Measurements from ENCODE around the gene ALK. TPM values are rescaled to one million over a fixed set of nuclear protein-coding genes. Genes with fewer than 3 reads are reported as not detected.

ALK gene
- total and polyA plus RNA-seq, 10 of the 15 experiments (the other 5 are each of a cell fraction or from before 2014, with no cell fraction given) = 0.11 TPM; not detected in 9

DNA sequence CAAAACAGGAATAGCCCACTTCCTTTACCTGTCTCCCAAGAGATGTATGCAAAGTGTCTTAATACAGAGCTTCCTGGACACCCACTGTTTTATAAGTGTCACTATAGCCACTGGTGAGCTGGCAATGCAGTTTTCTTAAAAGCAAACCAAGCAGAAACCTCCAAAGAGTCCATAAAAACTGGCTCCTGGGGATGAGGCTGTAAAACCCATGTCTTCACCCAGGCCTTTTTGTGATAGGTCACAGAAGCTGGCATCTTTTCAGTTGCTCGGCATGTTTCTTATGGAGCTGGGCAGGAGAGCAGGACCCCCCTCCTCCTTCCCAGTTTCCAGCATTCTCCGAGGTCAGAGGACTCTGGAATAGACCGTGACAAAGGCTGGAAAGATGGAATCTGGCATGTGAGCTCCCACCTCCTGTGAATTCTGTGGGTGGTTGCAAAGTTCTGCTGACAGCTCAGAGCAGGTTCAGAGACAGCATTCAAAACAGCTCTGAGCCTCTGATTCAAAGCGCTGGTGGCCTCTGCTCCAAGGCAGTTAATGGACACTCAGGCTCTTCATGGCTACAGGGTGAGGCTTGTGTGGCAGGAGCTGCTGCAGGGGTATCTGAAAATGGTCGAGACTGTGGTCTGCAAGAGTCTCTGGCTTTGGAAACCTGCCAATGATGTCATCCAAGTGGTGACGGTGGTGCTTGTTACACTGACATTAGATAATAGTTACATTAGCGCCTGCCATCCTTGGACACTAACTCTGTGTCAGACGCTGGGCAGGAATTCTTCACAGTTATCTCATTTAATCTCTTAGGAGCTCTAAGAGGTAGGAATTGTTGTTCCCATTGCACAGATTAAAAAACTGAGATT is 522.8 kb downstream of the ALK start:
- no peak overlapping the region for H3K4me2 ChIP-seq (ENCODE audit: control insufficient read depth, insufficient read depth)
- WGBS (ENCODE audit: insufficient coverage, insufficient replicate concordance, low lambda C conversion rate, missing lambda C conversion rate) = 22% methylated on average over 8 of the region's 8 CpGs
- ChIA-PET POLR2A (no interaction called here), RAD21 (ENCODE audit: unreplicated experiment) (no interaction called here), CTCF (no interaction called here), SMC1A (ENCODE audit: uncharacterized antibody, unreplicated experiment) (interaction anchor here (0.7 kb wide), 1 partner anchor 577 kb away, joined by 3 read pairs; no protein-coding TSS in a partner anchor)
- H3K9me3 ChIP-seq (replicated peaks; ENCODE audit: control insufficient read depth, insufficient read depth, low read length) = no peaks in the 10 kb centered on the region
- TF ChIP-seq NFYA (IDR thresholded peaks at IDR 0.05; ENCODE audit: borderline replicate concordance, low read depth, low read length) (no peak), YY1 (IDR thresholded peaks at IDR 0.05; ENCODE audit: low read depth, low read length) (no peak), SKIL (IDR thresholded peaks at IDR 0.05; ENCODE audit: low read depth, poor library complexity, severe bottlenecking) (no peak), TAF1 (IDR thresholded peaks at IDR 0.05; ENCODE audit: borderline replicate concordance, low read depth, low read length) (no peak), ZNF592 (IDR thresholded peaks at IDR 0.05) (no peak), EGR1 (IDR thresholded peaks at IDR 0.05; ENCODE audit: borderline replicate concordance in 1 of 2, low read depth in 2 of 2, low read length in 2 of 2) (no peak), ESRRA (IDR thresholded peaks at IDR 0.05; ENCODE audit: low read length) (no peak), RAD21 (IDR thresholded peaks at IDR 0.05; ENCODE audit: insufficient read depth, low read depth, low read length) (no peak), PAX8 (IDR thresholded peaks at IDR 0.05) (no peak), CHD2 (IDR thresholded peaks at IDR 0.05; ENCODE audit: borderline replicate concordance, low read depth, low read length) (no peak), RB1 (IDR thresholded peaks at IDR 0.05; ENCODE audit: borderline replicate concordance) (no peak), MTA3 (IDR thresholded peaks at IDR 0.05; ENCODE audit: borderline replicate concordance, low read length) (no peak), CBX3 (IDR thresholded peaks at IDR 0.05; ENCODE audit: borderline replicate concordance, low read depth) (no peak), ZSCAN29 (IDR thresholded peaks at IDR 0.05) (no peak), JUND (IDR thresholded peaks at IDR 0.05; ENCODE audit: low read depth, low read length) (no peak), SIN3A (IDR thresholded peaks at IDR 0.05; ENCODE audit: low read depth, low read length) (no peak)
- TF ChIP-seq, protein P1, sequence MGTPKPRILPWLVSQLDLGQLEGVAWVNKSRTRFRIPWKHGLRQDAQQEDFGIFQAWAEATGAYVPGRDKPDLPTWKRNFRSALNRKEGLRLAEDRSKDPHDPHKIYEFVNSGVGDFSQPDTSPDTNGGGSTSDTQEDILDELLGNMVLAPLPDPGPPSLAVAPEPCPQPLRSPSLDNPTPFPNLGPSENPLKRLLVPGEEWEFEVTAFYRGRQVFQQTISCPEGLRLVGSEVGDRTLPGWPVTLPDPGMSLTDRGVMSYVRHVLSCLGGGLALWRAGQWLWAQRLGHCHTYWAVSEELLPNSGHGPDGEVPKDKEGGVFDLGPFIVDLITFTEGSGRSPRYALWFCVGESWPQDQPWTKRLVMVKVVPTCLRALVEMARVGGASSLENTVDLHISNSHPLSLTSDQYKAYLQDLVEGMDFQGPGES (IDR thresholded peaks at IDR 0.05) = no peak
- no TSS peak for BruUV-seq (replicated peaks)
- no peak overlapping the region for H3K27ac ChIP-seq (ENCODE audit: control insufficient read depth, insufficient read depth)
- no peaks in the 10 kb centered on the region for H3K4me1 ChIP-seq (ENCODE audit: control insufficient read depth, insufficient read depth, low read length)
- H4K20me1 ChIP-seq (ENCODE audit: control insufficient read depth, insufficient read depth) = no peaks in the 10 kb centered on the region
- ATAC-seq (no peak), FAIRE-seq (no peak), DNase-seq (ENCODE audit: low read depth, low spot score) (no peak)
- H3K4me3 ChIP-seq = no peak overlapping the region
- intact Hi-C loops (cut with micrococcal nuclease; ENCODE audit: unreplicated experiment) = no loop called here
- no peaks in the 10 kb centered on the region for H3K36me3 ChIP-seq (ENCODE audit: control insufficient read depth in 2 of 2, insufficient read depth in 2 of 2, low read length in 1 of 2)
- H3K79me2 ChIP-seq (ENCODE audit: control insufficient read depth, insufficient read depth, low read length) = no peaks in the 10 kb centered on the region
- in situ Hi-C loops (cut with MboI) = no loop called here
- H3K9ac ChIP-seq (ENCODE audit: control insufficient read depth, insufficient read depth, low read length) = no peak overlapping the region
- peaks cover 1 to 2% of the 10 kb centered on the region in 2 experiments; a peak in 3 of 4 replicates for H3K27me3 ChIP-seq (replicated peaks in 1 of 2; ENCODE audit: control insufficient read depth in 2 of 2, insufficient read depth in 2 of 2, low read length in 1 of 2)
- H2AFZ ChIP-seq (ENCODE audit: control insufficient read depth, low read depth, low read length) = no peak overlapping the region

All from GM12878 (cell line).